Liver (tissue), 9 donors: ENCODE data around the gene LDLRAD3. TPM values are rescaled to one million over a fixed set of nuclear protein-coding genes. Genes with fewer than 3 reads are reported as not detected.

ENCODE experiments used
- DNase-seq: peaks from one replicate; pipeline ENCODE4 v3.0.0-alpha.2; 2017; ENCODE audit warnings: low spot score
- H3K27ac ChIP-seq, 2 donors: one replicate each; pipeline ENCODE4 v1.7.0; 2013; ENCODE audit warnings: inconsistent platforms in 2 of 2, low read length in 2 of 2, control low read depth in 1 of 2, low read depth in 1 of 2, mild to moderate bottlenecking in 1 of 2
- H3K27me3 ChIP-seq, 4 donors: one replicate each; pipeline versions ENCODE4 v1.6.1 to v1.7.0; 2013; ENCODE audit warnings: low read length in 3 of 4, inconsistent platforms in 1 of 4, mild to moderate bottlenecking in 1 of 4, moderate library complexity in 1 of 4; ENCODE audit not compliant: control insufficient read depth in 4 of 4, insufficient read depth in 4 of 4
- H3K36me3 ChIP-seq, 4 donors: one replicate each; pipeline versions ENCODE4 v1.6.1 to v1.7.0; 2013; ENCODE audit warnings: low read length in 3 of 4, mild to moderate bottlenecking in 3 of 4, low read depth in 1 of 4, moderate library complexity in 1 of 4; ENCODE audit not compliant: control insufficient read depth in 4 of 4, insufficient read depth in 3 of 4
- H3K4me1 ChIP-seq, 4 donors: one replicate each; pipeline versions ENCODE4 v1.6.1 to v1.7.0; 2013; ENCODE audit warnings: low read length in 3 of 4, mild to moderate bottlenecking in 3 of 4, moderate library complexity in 1 of 4; ENCODE audit not compliant: control insufficient read depth in 4 of 4, insufficient read depth in 4 of 4
- H3K4me3 ChIP-seq, 3 donors: one replicate each; pipeline versions ENCODE4 v1.6.1 to v1.7.0; 2013; ENCODE audit warnings: low read length in 3 of 3, control low read depth in 1 of 3, low read depth in 1 of 3, mild to moderate bottlenecking in 1 of 3
- H3K9ac ChIP-seq, 2 donors: one replicate each; pipeline ENCODE4 v1.7.0; 2013; ENCODE audit warnings: low read length in 2 of 2, mild to moderate bottlenecking in 2 of 2, moderate library complexity in 2 of 2, control low read depth in 1 of 2, low read depth in 1 of 2
- H3K9me3 ChIP-seq, 4 donors: one replicate each; pipeline versions ENCODE4 v1.6.1 to v1.7.0; 2013; ENCODE audit warnings: low read length in 3 of 4; ENCODE audit not compliant: control insufficient read depth in 4 of 4
- EGR1 ChIP-seq, 2 donors: IDR thresholded peaks; 2 replicates each; pipeline ENCODE4 v1.6.1; 2016 to 2018; ENCODE audit warnings: antibody characterized with exemption in 2 of 2, low read depth in 2 of 2
- FOXA1 ChIP-seq: IDR thresholded peaks from 2 replicates; pipeline ENCODE4 v1.6.1; 2016; ENCODE audit warnings: antibody characterized with exemption
- FOXA2 ChIP-seq: IDR thresholded peaks from 2 replicates; pipeline ENCODE4 v1.6.1; 2016; ENCODE audit warnings: antibody characterized with exemption
- GABPA ChIP-seq, 2 donors: IDR thresholded peaks in 1 of 2; conservative IDR thresholded peaks in 1 of 2; 2 replicates each; pipeline ENCODE4 v1.6.1; 2016; ENCODE audit warnings: antibody characterized with exemption in 2 of 2, mild to moderate bottlenecking in 1 of 2, moderate library complexity in 1 of 2
- HNF4A ChIP-seq, 2 donors: conservative IDR thresholded peaks; 2 replicates each; pipeline ENCODE4 v1.6.1; 2016; ENCODE audit warnings: antibody characterized with exemption in 2 of 2, mild to moderate bottlenecking in 2 of 2
- HNF4G ChIP-seq: IDR thresholded peaks from 2 replicates; pipeline ENCODE4 v1.6.1; 2016; ENCODE audit warnings: antibody characterized with exemption
- JUND ChIP-seq, 2 donors: IDR thresholded peaks; 2 replicates each; pipeline ENCODE4 v1.6.1; 2016; ENCODE audit warnings: antibody characterized with exemption in 2 of 2
- MAX ChIP-seq: IDR thresholded peaks from 2 replicates; pipeline ENCODE4 v1.6.1; 2016; ENCODE audit warnings: antibody characterized with exemption
- NR2F2 ChIP-seq: IDR thresholded peaks from 2 replicates; pipeline ENCODE4 v1.6.1; 2016; ENCODE audit warnings: antibody characterized with exemption
- RAD21 ChIP-seq, 2 donors: IDR thresholded peaks; 2 replicates each; pipeline ENCODE4 v1.6.1; 2016; ENCODE audit warnings: antibody characterized with exemption in 2 of 2, mild to moderate bottlenecking in 2 of 2
- RXRA ChIP-seq, 2 donors: IDR thresholded peaks; 2 replicates each; pipeline ENCODE4 v1.6.1; 2017 to 2018; ENCODE audit warnings: antibody characterized with exemption in 2 of 2, mild to moderate bottlenecking in 1 of 2
- SP1 ChIP-seq: IDR thresholded peaks from 2 replicates; pipeline ENCODE4 v1.6.1; 2018; ENCODE audit warnings: antibody characterized with exemption, mild to moderate bottlenecking
- TAF1 ChIP-seq: conservative IDR thresholded peaks from 2 replicates; pipeline ENCODE4 v1.6.1; 2016; ENCODE audit warnings: antibody characterized with exemption, mild to moderate bottlenecking
- YY1 ChIP-seq: IDR thresholded peaks from 2 replicates; pipeline ENCODE4 v1.6.1; 2016; ENCODE audit warnings: antibody characterized with exemption, mild to moderate bottlenecking
- WGBS: extraction: QIAGEN DNeasy Blood & Tissue Kit; methylation state at CpG from one replicate; pipeline ENCODE4 v1.1.7; 2013; 5-methylcytosine and 5-hydroxymethylcytosine counted together
- polyA plus RNA-seq, 2 donors: library from polyadenylated mRNA; stranded (reverse) in 1 of 2; unstranded in 1 of 2; fragments of 200-250 nt in 1 of 2; fragments of >200 nt in 1 of 2; fragmentation: Nextera tagmentation in 1 of 2; extraction: Ambion mirVana in 1 of 2; gene quantifications; one replicate each; pipeline versions ENCODE4 v1.2.1 to v1.2.3, GENCODE V29; 2013 to 2015
- total RNA-seq, 2 donors: library from RNA; depleted of rRNA; stranded (reverse); fragments of >200 nt; gene quantifications; one replicate each; pipeline ENCODE4 v1.2.3, GENCODE V29; 2014
- TF ChIP-seq, protein P1 (sequence below): IDR thresholded peaks from 2 replicates; pipeline ENCODE4 v1.6.1; 2016; ENCODE audit warnings: antibody characterized with exemption
- TF ChIP-seq, protein P2 (sequence below): fragments of 150-350 bp; IDR thresholded peaks from 2 replicates; pipeline ENCODE4 v1.5.1; 2017; ENCODE audit warnings: improper control_type of control experiment, low read depth, low read length; ENCODE audit not compliant: missing input control
- TF ChIP-seq, protein P3 (sequence below): IDR thresholded peaks from 2 replicates; pipeline ENCODE4 v1.6.1; 2016; ENCODE audit warnings: antibody characterized with exemption, mild to moderate bottlenecking
- TF ChIP-seq, protein P4 (sequence below): IDR thresholded peaks from 2 replicates; pipeline ENCODE4 v1.6.1; 2016; ENCODE audit warnings: antibody characterized with exemption
- donor health status: healthy.
- donor health status: healthy.
- donor health status: healthy.
- donor health status: healthy.
- donor health status: healthy.

The LDLRAD3 gene
- total and polyA plus RNA-seq, 4 donors: 0.75 to 1.3 (median 0.93) TPM

- Histone ChIP-seq H3K9me3 (no peaks in the 10 kb centered on the region), H3K27me3 (no peaks in the 10 kb centered on the region), H3K4me1 (no peaks in the 10 kb centered on the region), H3K4me3 (no peak overlapping the region), H3K36me3 (no peaks in the 10 kb centered on the region), H3K9ac (no peak overlapping the region), H3K27ac (no peak overlapping the region)
- WGBS: 92% methylated on average over 5 of the region's 5 CpGs
- TF ChIP-seq FOXA2 (no peak), FOXA1 (no peak), RXRA (IDR thresholded peaks at IDR 0.05) (no peak), HNF4G (no peak), NR2F2 (no peak), GABPA (IDR thresholded peaks at IDR 0.05 in 1 of 2, conservative IDR thresholded peaks at IDR 0.05 in 1 of 2) (no peak), RAD21 (IDR thresholded peaks at IDR 0.05) (no peak), EGR1 (IDR thresholded peaks at IDR 0.05; ENCODE audit: low read depth in 2 of 2) (no peak), SP1 (no peak), YY1 (no peak), JUND (IDR thresholded peaks at IDR 0.05) (no peak), HNF4A (conservative IDR thresholded peaks at IDR 0.05) (no peak), TAF1 (no peak), MAX (no peak)
- TF ChIP-seq, protein P1, sequence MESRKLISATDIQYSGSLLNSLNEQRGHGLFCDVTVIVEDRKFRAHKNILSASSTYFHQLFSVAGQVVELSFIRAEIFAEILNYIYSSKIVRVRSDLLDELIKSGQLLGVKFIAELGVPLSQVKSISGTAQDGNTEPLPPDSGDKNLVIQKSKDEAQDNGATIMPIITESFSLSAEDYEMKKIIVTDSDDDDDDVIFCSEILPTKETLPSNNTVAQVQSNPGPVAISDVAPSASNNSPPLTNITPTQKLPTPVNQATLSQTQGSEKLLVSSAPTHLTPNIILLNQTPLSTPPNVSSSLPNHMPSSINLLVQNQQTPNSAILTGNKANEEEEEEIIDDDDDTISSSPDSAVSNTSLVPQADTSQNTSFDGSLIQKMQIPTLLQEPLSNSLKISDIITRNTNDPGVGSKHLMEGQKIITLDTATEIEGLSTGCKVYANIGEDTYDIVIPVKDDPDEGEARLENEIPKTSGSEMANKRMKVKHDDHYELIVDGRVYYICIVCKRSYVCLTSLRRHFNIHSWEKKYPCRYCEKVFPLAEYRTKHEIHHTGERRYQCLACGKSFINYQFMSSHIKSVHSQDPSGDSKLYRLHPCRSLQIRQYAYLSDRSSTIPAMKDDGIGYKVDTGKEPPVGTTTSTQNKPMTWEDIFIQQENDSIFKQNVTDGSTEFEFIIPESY: no peak
- TF ChIP-seq, protein P2, sequence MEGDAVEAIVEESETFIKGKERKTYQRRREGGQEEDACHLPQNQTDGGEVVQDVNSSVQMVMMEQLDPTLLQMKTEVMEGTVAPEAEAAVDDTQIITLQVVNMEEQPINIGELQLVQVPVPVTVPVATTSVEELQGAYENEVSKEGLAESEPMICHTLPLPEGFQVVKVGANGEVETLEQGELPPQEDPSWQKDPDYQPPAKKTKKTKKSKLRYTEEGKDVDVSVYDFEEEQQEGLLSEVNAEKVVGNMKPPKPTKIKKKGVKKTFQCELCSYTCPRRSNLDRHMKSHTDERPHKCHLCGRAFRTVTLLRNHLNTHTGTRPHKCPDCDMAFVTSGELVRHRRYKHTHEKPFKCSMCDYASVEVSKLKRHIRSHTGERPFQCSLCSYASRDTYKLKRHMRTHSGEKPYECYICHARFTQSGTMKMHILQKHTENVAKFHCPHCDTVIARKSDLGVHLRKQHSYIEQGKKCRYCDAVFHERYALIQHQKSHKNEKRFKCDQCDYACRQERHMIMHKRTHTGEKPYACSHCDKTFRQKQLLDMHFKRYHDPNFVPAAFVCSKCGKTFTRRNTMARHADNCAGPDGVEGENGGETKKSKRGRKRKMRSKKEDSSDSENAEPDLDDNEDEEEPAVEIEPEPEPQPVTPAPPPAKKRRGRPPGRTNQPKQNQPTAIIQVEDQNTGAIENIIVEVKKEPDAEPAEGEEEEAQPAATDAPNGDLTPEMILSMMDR: no peak
- TF ChIP-seq, protein P3, sequence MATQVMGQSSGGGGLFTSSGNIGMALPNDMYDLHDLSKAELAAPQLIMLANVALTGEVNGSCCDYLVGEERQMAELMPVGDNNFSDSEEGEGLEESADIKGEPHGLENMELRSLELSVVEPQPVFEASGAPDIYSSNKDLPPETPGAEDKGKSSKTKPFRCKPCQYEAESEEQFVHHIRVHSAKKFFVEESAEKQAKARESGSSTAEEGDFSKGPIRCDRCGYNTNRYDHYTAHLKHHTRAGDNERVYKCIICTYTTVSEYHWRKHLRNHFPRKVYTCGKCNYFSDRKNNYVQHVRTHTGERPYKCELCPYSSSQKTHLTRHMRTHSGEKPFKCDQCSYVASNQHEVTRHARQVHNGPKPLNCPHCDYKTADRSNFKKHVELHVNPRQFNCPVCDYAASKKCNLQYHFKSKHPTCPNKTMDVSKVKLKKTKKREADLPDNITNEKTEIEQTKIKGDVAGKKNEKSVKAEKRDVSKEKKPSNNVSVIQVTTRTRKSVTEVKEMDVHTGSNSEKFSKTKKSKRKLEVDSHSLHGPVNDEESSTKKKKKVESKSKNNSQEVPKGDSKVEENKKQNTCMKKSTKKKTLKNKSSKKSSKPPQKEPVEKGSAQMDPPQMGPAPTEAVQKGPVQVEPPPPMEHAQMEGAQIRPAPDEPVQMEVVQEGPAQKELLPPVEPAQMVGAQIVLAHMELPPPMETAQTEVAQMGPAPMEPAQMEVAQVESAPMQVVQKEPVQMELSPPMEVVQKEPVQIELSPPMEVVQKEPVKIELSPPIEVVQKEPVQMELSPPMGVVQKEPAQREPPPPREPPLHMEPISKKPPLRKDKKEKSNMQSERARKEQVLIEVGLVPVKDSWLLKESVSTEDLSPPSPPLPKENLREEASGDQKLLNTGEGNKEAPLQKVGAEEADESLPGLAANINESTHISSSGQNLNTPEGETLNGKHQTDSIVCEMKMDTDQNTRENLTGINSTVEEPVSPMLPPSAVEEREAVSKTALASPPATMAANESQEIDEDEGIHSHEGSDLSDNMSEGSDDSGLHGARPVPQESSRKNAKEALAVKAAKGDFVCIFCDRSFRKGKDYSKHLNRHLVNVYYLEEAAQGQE: no peak
- TF ChIP-seq, protein P4, sequence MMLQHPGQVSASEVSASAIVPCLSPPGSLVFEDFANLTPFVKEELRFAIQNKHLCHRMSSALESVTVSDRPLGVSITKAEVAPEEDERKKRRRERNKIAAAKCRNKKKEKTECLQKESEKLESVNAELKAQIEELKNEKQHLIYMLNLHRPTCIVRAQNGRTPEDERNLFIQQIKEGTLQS: no peak
- DNase-seq: no peak
These were observed 109.4 kb downstream of the LDLRAD3 start for GRCh38 chr11:36053281-36053680.

DNA sequence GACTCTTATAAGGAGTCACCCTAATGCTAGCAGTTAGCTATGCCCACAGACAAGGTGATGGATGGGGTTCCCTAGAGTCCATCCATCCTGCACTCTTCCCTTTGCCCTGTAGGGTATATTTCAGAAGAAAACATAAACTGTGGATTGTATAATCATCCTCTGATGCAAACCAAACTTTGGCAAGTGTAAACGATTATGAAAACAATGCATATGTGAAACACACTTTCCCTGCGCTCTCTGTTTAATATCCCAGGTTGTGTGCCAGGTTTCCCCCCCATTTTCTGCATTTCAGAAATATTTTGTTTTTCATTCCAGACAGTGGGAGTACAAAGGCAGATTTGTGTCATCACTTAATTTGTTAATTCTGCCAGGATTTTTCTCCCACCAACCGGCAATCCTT is 110.0 kb downstream of the LDLRAD3 start:
- no peak overlapping the region for H3K27ac ChIP-seq
- no peak for DNase-seq
- TF ChIP-seq, protein P3: no peak
- TF ChIP-seq, protein P1: no peak
- TF ChIP-seq MAX (no peak), RAD21 (IDR thresholded peaks at IDR 0.05) (no peak), RXRA (IDR thresholded peaks at IDR 0.05) (no peak), YY1 (no peak)
- TF ChIP-seq, protein P4: no peak

More for the DNA sequence above, 110.0 kb downstream of the LDLRAD3 start:
- Histone ChIP-seq H3K9ac (no peak overlapping the region), H3K9me3 (peaks cover 0 to 2% (median 0%) of the 10 kb centered on the region in 4 donors), H3K4me3 (no peak overlapping the region), H3K27me3 (no peaks in the 10 kb centered on the region), H3K36me3 (no peaks in the 10 kb centered on the region), H3K4me1 (no peaks in the 10 kb centered on the region)
- WGBS: 89% methylated on average over 3 of the region's 3 CpGs
